ENCODE data around the gene NKAIN1.

GRCh38 chr1:31215065-31215570 lies 24.6 kb downstream of the NKAIN1 start:
- TF ChIP-seq, protein P1, sequence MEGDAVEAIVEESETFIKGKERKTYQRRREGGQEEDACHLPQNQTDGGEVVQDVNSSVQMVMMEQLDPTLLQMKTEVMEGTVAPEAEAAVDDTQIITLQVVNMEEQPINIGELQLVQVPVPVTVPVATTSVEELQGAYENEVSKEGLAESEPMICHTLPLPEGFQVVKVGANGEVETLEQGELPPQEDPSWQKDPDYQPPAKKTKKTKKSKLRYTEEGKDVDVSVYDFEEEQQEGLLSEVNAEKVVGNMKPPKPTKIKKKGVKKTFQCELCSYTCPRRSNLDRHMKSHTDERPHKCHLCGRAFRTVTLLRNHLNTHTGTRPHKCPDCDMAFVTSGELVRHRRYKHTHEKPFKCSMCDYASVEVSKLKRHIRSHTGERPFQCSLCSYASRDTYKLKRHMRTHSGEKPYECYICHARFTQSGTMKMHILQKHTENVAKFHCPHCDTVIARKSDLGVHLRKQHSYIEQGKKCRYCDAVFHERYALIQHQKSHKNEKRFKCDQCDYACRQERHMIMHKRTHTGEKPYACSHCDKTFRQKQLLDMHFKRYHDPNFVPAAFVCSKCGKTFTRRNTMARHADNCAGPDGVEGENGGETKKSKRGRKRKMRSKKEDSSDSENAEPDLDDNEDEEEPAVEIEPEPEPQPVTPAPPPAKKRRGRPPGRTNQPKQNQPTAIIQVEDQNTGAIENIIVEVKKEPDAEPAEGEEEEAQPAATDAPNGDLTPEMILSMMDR (IDR thresholded peaks at IDR 0.05; ENCODE audit: low read depth, low read length), result no peak
- no peak for TF ChIP-seq EZH2phosphoT487 (IDR thresholded peaks at IDR 0.05; ENCODE audit: low read depth)
